Smooth muscle cell (in vitro differentiated cells): ENCODE results near the gene CRABP1. TPM values are rescaled to one million over a fixed set of nuclear protein-coding genes. Genes with fewer than 3 reads are reported as not detected.

Source experiments
- DNase-seq: peaks from one replicate; lab custom pipeline; 2025; ENCODE audit not compliant: unreplicated experiment; lab: John Stamatoyannopoulos, UW
- H2AFZ ChIP-seq: fragments of 200-600 bp; sonication (generic); 2 replicates; pipeline ENCODE4 v1.6.0; 2016; ENCODE audit warnings: antibody characterized with exemption, low read depth, mild to moderate bottlenecking
- H3F3A ChIP-seq: fragments of 200-600 bp; sonication (generic); 2 replicates; pipeline ENCODE4 v1.6.0; 2017; ENCODE audit warnings: antibody characterized with exemption, low read depth
- H3K27ac ChIP-seq: fragments of 200-600 bp; sonication (generic); 2 replicates; pipeline ENCODE4 v1.5.1; 2016; ENCODE audit warnings: low read depth, mild to moderate bottlenecking
- H3K27me3 ChIP-seq: fragments of 200-600 bp; sonication (generic); 2 replicates; pipeline ENCODE4 v1.6.1; 2016; ENCODE audit warnings: low read depth, mild to moderate bottlenecking
- H3K36me3 ChIP-seq: fragments of 200-600 bp; sonication (generic); 2 replicates; pipeline ENCODE4 v1.5.1; 2016; ENCODE audit warnings: low read depth
- H3K4me1 ChIP-seq: fragments of 200-600 bp; sonication (generic); 2 replicates; pipeline ENCODE4 v1.5.1; 2016; ENCODE audit warnings: low read depth
- H3K4me2 ChIP-seq: fragments of 200-600 bp; sonication (generic); 2 replicates; pipeline ENCODE4 v1.6.0; 2016; ENCODE audit warnings: mild to moderate bottlenecking
- H3K4me3 ChIP-seq: fragments of 200-600 bp; sonication (generic); 2 replicates; pipeline ENCODE4 v1.5.1; 2016; ENCODE audit warnings: mild to moderate bottlenecking
- H3K79me2 ChIP-seq: fragments of 200-600 bp; sonication (generic); 2 replicates; pipeline ENCODE4 v1.6.0; 2016; ENCODE audit warnings: low read depth, mild to moderate bottlenecking
- H3K9ac ChIP-seq: fragments of 200-600 bp; sonication (generic); 2 replicates; pipeline ENCODE4 v1.6.0; 2016; ENCODE audit warnings: low read depth
- H3K9me3 ChIP-seq: fragments of 200-600 bp; sonication (generic); replicated peaks from 2 replicates; pipeline ENCODE4 v1.5.1; 2016; ENCODE audit warnings: low read depth
- H4K20me1 ChIP-seq: fragments of 200-600 bp; sonication (generic); 2 replicates; pipeline ENCODE4 v1.6.0; 2016; ENCODE audit warnings: low read depth
- WGBS: methylation state at CpG from one replicate; pipeline ENCODE4 v1.1.7; 2016; ENCODE audit warnings: low lambda C conversion rate; 5-methylcytosine and 5-hydroxymethylcytosine counted together
- polyA plus RNA-seq: library from polyadenylated mRNA; unstranded; fragments of >200 nt; fragmentation: Nextera tagmentation; extraction: Ambion mirVana; gene quantifications from 2 replicates; pipeline ENCODE4 v1.2.1, GENCODE V29; 2016
- total RNA-seq: library from RNA; depleted of rRNA; stranded (reverse); fragments of >200 nt; gene quantifications from 2 replicates; pipeline ENCODE4 v1.2.3, GENCODE V29; 2014
- TF ChIP-seq, protein P1 (sequence below): fragments of 200-600 bp; sonication (generic); IDR thresholded peaks from 2 replicates; pipeline ENCODE4 v1.5.1; 2017; ENCODE audit warnings: borderline replicate concordance, mild to moderate bottlenecking, antibody characterized with exemption; ENCODE audit not compliant: insufficient read depth, poor library complexity, severe bottlenecking

Gene CRABP1
- total and polyA plus RNA-seq, 2 experiments from 2014 or later: 8.8 to 12.9 TPM

DNA sequence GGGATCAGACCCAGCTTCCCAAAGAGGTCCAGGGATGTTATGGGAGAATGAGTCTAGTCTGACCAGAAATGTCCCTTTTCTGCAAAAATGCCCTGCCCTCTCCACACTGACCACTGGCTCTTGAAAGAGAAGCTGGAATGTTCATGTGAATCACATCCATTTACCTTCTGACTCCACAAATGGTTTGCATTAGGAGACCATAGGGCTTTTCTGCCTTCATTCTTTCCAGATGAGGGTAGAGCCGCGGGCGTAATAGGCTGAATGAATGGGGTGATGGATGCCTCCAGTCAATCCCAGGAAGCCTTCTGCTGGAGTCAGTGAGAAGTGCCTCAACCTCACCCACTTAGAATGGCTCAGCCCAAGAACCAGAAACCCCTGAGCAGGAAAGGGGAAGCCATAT, 50.7 kb downstream of the CRABP1 start:
- no peak for DNase-seq
- Histone ChIP-seq H3K9ac (no peak overlapping the region), H3K36me3 (no peaks in the 10 kb centered on the region), H3K27me3 (no peaks in the 10 kb centered on the region), H3F3A (no peaks in the 10 kb centered on the region), H2AFZ (no peak overlapping the region), H3K4me2 (no peak overlapping the region), H4K20me1 (no peaks in the 10 kb centered on the region), H3K9me3 (no peaks in the 10 kb centered on the region), H3K27ac (no peak overlapping the region), H3K79me2 (no peaks in the 10 kb centered on the region), H3K4me1 (peaks cover 22% of the 10 kb centered on the region), H3K4me3 (no peak overlapping the region)
- TF ChIP-seq, protein P1, sequence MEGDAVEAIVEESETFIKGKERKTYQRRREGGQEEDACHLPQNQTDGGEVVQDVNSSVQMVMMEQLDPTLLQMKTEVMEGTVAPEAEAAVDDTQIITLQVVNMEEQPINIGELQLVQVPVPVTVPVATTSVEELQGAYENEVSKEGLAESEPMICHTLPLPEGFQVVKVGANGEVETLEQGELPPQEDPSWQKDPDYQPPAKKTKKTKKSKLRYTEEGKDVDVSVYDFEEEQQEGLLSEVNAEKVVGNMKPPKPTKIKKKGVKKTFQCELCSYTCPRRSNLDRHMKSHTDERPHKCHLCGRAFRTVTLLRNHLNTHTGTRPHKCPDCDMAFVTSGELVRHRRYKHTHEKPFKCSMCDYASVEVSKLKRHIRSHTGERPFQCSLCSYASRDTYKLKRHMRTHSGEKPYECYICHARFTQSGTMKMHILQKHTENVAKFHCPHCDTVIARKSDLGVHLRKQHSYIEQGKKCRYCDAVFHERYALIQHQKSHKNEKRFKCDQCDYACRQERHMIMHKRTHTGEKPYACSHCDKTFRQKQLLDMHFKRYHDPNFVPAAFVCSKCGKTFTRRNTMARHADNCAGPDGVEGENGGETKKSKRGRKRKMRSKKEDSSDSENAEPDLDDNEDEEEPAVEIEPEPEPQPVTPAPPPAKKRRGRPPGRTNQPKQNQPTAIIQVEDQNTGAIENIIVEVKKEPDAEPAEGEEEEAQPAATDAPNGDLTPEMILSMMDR: no peak
- 95% methylated on average over 3 of the region's 3 CpGs for WGBS

- no peak for DNase-seq
- 95% methylated on average over 3 of the region's 3 CpGs for WGBS
- TF ChIP-seq, protein P1: no peak
Observed at GRCh38 chr15:78391781-78392180, 51.6 kb downstream of the CRABP1 start.

GRCh38 chr15:78392430-78392829, 52.3 kb downstream of the CRABP1 start:
- no peaks in the 10 kb centered on the region for H3K36me3 ChIP-seq
- no peak overlapping the region for H3K27ac ChIP-seq
- no peaks in the 10 kb centered on the region for H3K9me3 ChIP-seq
- WGBS: 73% methylated on average over 4 of the region's 4 CpGs
- H3K79me2 ChIP-seq: no peaks in the 10 kb centered on the region
- H3K9ac ChIP-seq: no peak overlapping the region
- no peak overlapping the region for H2AFZ ChIP-seq
- TF ChIP-seq, protein P1: no peak
- no peaks in the 10 kb centered on the region for H3K27me3 ChIP-seq
- H3F3A ChIP-seq: no peaks in the 10 kb centered on the region
- no peak for DNase-seq
- peaks cover 15% of the 10 kb centered on the region for H3K4me1 ChIP-seq
- H3K4me2 ChIP-seq: no peak overlapping the region
- H3K4me3 ChIP-seq: no peak overlapping the region
- H4K20me1 ChIP-seq: no peaks in the 10 kb centered on the region

More at GRCh38 chr15:78391781-78392180, 51.6 kb downstream of the CRABP1 start:
- H3K4me2 ChIP-seq: no peak overlapping the region
- H3K4me1 ChIP-seq: peaks cover 19% of the 10 kb centered on the region
- no peaks in the 10 kb centered on the region for H3F3A ChIP-seq
- H3K4me3 ChIP-seq: no peak overlapping the region
- no peaks in the 10 kb centered on the region for H3K36me3 ChIP-seq
- H3K27me3 ChIP-seq: no peaks in the 10 kb centered on the region
- H3K9ac ChIP-seq: no peak overlapping the region
- no peaks in the 10 kb centered on the region for H3K79me2 ChIP-seq
- H3K27ac ChIP-seq: no peak overlapping the region
- H4K20me1 ChIP-seq: no peaks in the 10 kb centered on the region
- H2AFZ ChIP-seq: no peak overlapping the region
- H3K9me3 ChIP-seq: no peaks in the 10 kb centered on the region

GRCh38 chr15:78393137-78393536, 53.0 kb downstream of the CRABP1 start:
- no peaks in the 10 kb centered on the region for H3K27me3 ChIP-seq
- TF ChIP-seq, protein P1: no peak
- no peaks in the 10 kb centered on the region for H3K79me2 ChIP-seq
- no peaks in the 10 kb centered on the region for H4K20me1 ChIP-seq
- no peaks in the 10 kb centered on the region for H3K36me3 ChIP-seq
- DNase-seq: no peak
- peaks cover 10% of the 10 kb centered on the region for H3K4me1 ChIP-seq
- H3K4me3 ChIP-seq: no peak overlapping the region
- 76% methylated on average over 1 of the region's 1 CpG for WGBS
- no peaks in the 10 kb centered on the region for H3K9me3 ChIP-seq
- no peaks in the 10 kb centered on the region for H3F3A ChIP-seq
- no peak overlapping the region for H3K27ac ChIP-seq
- H3K9ac ChIP-seq: no peak overlapping the region
- no peak overlapping the region for H3K4me2 ChIP-seq
- H2AFZ ChIP-seq: no peak overlapping the region
